ENCODE data around the gene NRG2.

GRCh38 chr5:139885172-139885856 lies 157.8 kb downstream of the NRG2 start:
- TF ChIP-seq POLR2A (IDR thresholded peaks at IDR 0.05; ENCODE audit: low read depth, low read length) (no peak), POLR2AphosphoS5 (IDR thresholded peaks at IDR 0.05; ENCODE audit: low read depth, low read length) (no peak), TAF1 (IDR thresholded peaks at IDR 0.05; ENCODE audit: borderline replicate concordance, low read depth, low read length) (no peak)
